ENCODE results near the gene SLC16A3. TPM values are rescaled to one million over a fixed set of nuclear protein-coding genes. Genes with fewer than 3 reads are reported as not detected.

The SLC16A3 gene
- total RNA-seq, 2 donors from 2014 or later: 2.0 to 5.4 TPM

GRCh38 chr17:82218349-82219075 lies 10.3 kb upstream of the SLC16A3 start:
- H3K27ac ChIP-seq: no peak overlapping the region

GRCh38 chr17:82219083-82219482 lies 9.8 kb upstream of the SLC16A3 start:
- WGBS, 2 donors: 88% methylated on average over 5 of the region's 7 CpGs; no CpG with 5 or more reads in 1 of the 2 donors

More at GRCh38 chr17:82218349-82219075, 10.3 kb upstream of the SLC16A3 start:
- H3K9me3 ChIP-seq: no peaks in the 10 kb centered on the region
- 90 to 97% methylated on average over 17 to 22 of the region's 32 CpGs for WGBS, 2 donors
- H3K4me1 ChIP-seq: peaks cover 24% of the 10 kb centered on the region
- TF ChIP-seq CTCF (IDR thresholded peaks at IDR 0.05): no peak
- no peak for TF ChIP-seq POLR2A (IDR thresholded peaks at IDR 0.05)
- no peaks in the 10 kb centered on the region for H3K27me3 ChIP-seq
- intact Hi-C loops (cut with DNase I): no loop called here
- no peak for DNase-seq
- H3K36me3 ChIP-seq (replicated peaks in 1 of 2; ENCODE audit: insufficient read depth in 1 of 2, low read depth in 2 of 2): no peaks in the 10 kb centered on the region
- H3K4me3 ChIP-seq: no peak overlapping the region
- ATAC-seq: no peak

GRCh38 chr17:82219753-82220709 lies 8.8 kb upstream of the SLC16A3 start:
- H3K4me3 ChIP-seq: no peak overlapping the region
- H3K36me3 ChIP-seq (replicated peaks in 1 of 2; ENCODE audit: insufficient read depth in 1 of 2, low read depth in 2 of 2): no peaks in the 10 kb centered on the region
- intact Hi-C loops (cut with DNase I): no loop called here
- 83 to 97% methylated on average over 3 to 10 of the region's 11 CpGs for WGBS, 2 donors
- H3K27ac ChIP-seq: no peak overlapping the region
- H3K27me3 ChIP-seq: no peaks in the 10 kb centered on the region
- no peak for DNase-seq
- H3K4me1 ChIP-seq: peaks cover 23% of the 10 kb centered on the region
- no peaks in the 10 kb centered on the region for H3K9me3 ChIP-seq
- no peak for TF ChIP-seq CTCF (IDR thresholded peaks at IDR 0.05)
- TF ChIP-seq POLR2A (IDR thresholded peaks at IDR 0.05): no peak
- ATAC-seq: no peak

More at GRCh38 chr17:82219083-82219482, 9.8 kb upstream of the SLC16A3 start:
- Histone ChIP-seq H3K9me3 (no peaks in the 10 kb centered on the region), H3K4me3 (no peak overlapping the region), H3K4me1 (peaks cover 23% of the 10 kb centered on the region), H3K36me3 (replicated peaks in 1 of 2; ENCODE audit: insufficient read depth in 1 of 2, low read depth in 2 of 2) (no peaks in the 10 kb centered on the region), H3K27me3 (no peaks in the 10 kb centered on the region), H3K27ac (no peak overlapping the region)
- no peak for TF ChIP-seq CTCF (IDR thresholded peaks at IDR 0.05)
- TF ChIP-seq POLR2A (IDR thresholded peaks at IDR 0.05): no peak
- intact Hi-C loops (cut with DNase I): no loop called here
- DNase-seq (no peak), ATAC-seq (no peak)

GRCh38 chr17:82221341-82221902 lies 7.4 kb upstream of the SLC16A3 start:
- intact Hi-C loops (cut with DNase I): no loop called here
- Histone ChIP-seq H3K27ac (no peak overlapping the region), H3K9me3 (no peaks in the 10 kb centered on the region), H3K4me1 (peaks cover 14% of the 10 kb centered on the region), H3K36me3 (replicated peaks in 1 of 2; ENCODE audit: insufficient read depth in 1 of 2, low read depth in 2 of 2) (no peaks in the 10 kb centered on the region), H3K4me3 (no peak overlapping the region), H3K27me3 (no peaks in the 10 kb centered on the region)
- TF ChIP-seq CTCF (IDR thresholded peaks at IDR 0.05): no peak
- no peak for TF ChIP-seq POLR2A (IDR thresholded peaks at IDR 0.05)
- WGBS, 2 donors: 68 to 78% methylated on average over 10 of the region's 10 CpGs
- ATAC-seq (no peak), DNase-seq (no peak)

All from body of pancreas (tissue), 4 donors.